Activated CD4-positive, alpha-beta T cell treated with anti-CD3 and anti-CD28 coated beads, Interleukin-2, amount 50 U/mL, for 48 hours (primary cell): Measurements from ENCODE around the gene MFSD6.
"Not testable (repeated sequence)": the region's sequence is repeated elsewhere in the genome, so short reads cannot be mapped to it uniquely, and the experiment has no call there.

Source experiments
- DNase-seq, 2 experiments: peaks; one replicate each; pipeline ENCODE4 v3.0.0-alpha.2; 2020

Gene MFSD6

DNA sequence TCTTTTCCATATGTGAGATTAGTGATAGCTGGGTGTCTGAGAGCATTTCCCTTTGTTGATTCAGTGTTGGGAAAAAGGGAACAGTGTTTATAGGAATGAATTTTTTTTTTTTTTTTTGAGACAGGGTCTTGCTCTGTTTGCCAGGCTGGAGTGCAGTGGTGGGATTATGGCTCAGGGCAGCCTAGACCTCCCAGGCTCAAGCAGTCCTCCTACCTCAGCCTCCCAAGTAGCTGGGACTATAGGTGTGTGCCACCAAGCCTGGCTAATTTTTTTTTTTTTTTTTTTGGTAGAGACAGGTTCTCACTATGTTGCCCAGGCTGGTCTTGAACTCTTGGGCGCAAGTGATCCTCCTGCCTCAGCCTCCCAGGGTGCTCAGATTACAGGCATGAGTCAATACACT, 60.2 kb downstream of the MFSD6 start:
- DNase-seq, result not testable (repeated sequence)

DNA sequence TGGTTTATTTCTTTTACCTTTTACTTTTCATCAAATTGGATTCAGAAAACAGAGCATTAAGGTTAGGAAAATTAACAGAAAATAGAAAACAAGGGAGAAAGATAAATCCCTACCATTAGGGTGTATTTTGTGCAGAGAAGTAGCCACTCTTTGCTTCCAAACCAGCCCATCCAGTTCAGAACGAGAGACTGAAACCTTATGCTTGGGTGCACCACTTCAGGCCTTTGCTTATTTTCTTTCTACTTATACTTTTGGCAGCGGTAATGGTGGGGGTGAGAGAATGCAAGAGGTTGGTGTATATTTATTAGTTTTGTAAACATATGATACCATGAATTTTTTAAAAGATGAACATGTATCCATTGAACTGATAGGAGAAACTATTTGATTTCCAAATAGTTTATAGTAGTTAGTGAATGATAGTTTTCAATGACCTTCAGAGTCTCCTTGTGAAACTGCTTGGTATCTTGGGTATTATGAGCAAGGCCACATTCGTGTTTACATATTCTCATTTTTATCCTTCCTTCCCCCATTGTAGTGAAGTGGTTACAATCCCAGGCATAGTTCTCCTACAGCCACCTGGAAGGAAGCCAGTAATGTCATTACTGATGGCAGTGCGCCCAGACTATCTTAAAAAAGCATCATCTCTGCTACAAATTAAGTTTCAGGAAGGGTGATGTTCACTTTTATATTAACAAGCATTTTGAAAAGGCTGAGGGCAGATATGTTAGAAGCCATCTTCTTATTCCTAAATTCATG, 60.8 kb downstream of the MFSD6 start:
- DNase-seq, result no peak

DNA sequence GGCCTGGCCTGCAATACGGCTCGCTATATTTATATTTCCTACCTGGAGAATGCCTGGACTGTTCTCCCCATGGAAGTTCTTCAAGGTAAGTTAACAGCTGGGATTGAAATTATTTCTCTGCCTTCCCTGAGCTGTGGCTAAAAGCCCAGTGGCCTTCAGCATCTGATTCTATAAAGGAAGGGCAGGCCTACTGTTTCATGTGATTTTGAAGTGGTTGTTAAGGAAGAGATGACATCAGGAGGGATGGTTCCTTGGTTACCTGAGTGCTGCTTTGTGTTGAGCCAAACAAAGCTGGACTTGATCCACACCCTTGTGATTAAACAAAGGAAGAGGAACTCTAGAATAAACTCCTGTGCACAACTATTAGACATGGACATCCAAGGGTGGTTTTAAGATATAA, 61.6 kb downstream of the MFSD6 start:
- no peak for DNase-seq

DNA sequence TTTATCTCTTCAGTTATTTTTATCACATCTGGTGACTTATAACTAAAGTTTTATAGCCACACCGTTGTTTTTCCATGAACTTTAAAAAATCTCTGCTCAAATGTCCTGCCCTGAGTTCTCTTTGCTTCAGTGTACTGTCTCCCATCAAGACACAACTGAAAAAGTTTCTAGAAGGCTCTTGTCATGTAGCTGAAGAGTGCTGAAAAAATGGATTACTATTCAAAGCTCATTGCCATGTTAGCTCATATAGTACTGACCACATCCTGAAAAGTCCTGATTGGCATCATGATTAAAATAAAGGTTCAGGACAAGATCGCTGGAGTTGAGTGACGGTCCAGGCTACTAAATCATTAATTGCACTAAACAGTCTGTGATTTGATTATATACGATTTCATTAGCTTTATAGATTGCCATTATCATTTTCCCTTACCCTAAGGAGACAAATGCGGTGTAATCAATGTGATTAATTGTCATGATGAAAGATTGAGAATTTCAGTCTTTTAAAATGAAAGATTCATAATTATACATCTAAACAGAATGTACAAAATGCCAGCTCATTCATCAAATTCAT, 62.2 kb downstream of the MFSD6 start:
- DNase-seq, result no peak

DNA sequence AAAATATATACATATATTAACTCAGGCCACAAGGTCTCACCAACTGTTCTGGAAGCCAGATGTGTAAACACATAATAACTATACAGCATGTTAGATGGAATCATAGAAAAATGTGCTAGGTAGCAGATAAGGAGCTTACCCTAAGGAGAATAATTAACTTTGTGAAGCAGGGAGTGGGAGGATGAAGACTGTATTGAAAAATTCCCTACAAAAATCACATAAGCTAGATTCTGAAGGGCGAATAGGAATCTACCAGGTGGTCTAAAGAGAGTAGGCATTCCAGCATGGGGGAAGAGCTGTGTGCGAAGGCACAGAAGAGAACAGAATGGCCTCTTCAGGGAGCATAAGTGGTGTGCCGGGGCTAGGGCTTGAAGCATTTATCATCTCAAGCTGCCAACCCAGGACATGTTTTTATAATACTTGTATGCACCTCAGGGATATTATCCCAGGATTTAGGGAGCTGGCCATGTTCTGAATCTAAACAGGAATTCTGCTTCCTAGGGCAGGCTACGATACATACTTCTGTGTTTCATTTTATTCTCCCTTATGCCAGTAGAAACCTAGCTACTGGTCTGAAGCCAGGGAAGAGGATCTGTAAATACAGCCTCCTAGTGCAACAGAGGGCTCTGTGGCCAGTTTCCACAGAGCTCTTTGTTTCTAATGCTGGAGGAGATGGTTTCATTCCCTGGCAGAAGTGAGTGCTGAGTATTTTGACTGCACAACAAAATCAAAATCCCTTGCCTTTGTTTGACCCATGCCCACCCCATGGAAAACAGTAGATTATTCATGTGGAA, 69.7 kb downstream of the MFSD6 start:
- no peak for DNase-seq

DNA sequence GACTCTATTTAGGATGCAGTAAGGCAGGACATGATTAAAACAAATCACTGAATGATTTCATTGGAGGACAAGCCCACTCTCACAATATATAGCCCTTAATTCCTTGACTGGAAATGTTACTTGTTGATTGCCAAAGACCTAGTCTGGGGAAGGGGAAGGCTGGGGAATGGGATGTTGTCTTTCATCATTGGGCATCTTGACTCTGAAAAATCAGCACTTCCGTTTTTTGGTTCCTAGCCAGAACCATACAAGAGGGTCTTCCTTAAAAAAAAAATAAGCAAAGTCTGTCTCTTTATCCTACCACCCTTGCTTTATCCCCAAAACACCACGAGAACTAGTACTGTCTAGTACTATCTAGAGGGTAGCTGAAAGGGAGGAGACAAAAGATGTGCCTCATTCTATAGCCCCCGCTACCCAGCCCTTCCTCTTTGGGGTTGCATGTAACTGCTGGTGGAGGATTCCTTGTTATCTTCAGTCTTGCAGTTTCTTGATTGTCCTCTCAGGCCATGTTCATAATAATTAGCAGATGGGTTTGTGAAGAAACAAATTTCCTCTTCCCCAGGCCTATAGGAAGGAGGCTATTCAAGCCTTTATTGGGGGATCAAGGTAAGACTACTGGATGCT, 70.5 kb downstream of the MFSD6 start:
- DNase-seq, result no peak

DNA sequence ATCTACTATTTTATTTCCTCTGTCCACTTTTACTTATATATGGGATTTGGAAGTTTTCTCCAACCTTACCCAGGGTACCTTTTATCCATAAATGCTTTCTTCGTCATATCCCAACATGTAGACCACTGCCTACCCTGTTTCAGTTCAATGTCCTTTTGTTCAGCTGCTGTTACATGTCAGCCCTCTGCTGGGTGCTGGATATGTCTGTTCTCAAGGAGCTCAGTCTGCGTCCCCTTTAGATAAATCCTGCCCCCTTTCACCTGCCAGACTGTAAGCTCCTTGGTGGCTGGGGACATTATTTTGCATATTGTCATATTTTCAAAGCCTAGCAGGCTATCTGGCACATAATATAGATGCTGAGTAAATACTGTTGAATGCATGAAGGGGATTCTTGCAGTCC, 73.2 kb downstream of the MFSD6 start:
- no peak for DNase-seq

DNA sequence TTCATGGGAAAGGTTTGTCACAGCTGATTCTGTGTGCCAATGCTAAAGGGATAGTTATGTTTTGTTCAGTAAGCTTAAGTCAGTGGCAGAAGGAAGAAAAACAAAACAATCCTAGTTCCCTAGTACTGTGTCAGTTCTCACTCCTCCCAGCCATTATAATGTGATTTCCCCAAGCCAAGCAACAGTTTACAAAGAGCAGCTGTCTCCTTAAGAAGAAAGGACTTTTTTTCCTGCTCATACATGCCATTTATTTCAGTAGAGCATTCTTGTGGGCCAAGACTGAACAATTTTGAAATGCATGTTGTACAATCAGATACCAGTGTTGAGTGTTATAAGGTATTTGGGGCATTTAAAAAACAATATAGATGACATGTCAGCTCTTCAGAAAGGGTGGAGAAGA, 74.3 kb downstream of the MFSD6 start:
- DNase-seq, result no peak

DNA sequence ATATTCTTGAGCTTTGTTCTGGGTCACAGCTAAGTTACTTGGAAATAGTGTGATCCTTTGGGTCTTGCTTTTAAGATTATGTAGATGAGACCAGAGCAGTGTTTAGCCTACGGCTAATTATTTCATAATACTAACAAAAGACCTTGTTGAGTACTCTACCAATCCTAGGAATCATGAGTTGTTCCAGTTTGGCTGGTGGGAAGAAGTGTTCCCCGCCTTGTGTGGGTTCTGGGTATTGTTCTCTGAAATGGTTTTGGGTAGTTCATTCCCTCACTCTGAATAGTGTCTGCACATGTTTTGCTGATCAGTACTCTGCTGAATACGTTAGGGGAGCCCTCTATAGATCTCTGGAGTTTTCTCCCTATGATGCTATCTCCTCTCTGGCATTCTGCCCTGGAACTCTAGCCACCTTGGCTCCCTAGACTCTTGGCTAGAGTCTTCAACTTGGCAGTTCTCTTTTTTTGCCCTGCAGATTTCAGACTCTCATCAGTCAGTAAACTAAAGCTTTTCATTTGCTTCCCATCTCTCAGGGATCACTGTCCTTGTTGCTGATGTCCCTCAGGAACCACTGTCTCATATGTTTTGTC, 78.0 kb downstream of the MFSD6 start:
- DNase-seq, result no peak

DNA sequence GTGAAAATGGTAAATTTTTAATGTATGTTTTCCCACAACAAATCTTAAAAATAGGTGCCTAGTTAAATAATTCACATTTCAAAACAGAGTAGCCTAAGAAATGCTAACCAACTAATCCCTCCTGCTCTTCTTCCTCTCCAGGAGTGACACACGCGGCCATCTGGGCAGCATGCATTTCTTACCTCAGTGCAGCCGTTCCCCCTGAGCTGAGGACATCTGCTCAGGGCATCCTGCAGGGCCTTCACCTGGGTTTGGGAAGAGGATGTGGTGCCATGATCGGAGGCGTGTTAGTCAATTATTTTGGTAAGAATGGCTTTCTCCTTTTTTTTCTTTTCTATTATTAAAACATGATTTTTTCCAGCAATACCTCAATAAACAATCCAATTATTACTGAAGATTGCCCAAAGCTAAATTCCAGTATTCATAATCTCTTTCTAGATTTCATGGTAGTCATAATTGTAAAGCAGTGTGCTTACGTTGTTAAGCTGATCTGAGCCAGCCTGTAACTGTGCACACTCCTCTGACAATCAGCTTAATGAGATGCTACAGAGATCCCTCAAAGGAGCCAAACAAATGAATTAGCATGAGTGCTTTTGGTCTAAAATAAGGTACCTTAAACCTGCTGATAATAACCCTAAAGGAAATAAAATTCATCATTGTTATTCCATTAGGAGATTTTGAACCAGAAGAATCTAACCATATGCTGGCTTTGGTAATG, 80.5 kb downstream of the MFSD6 start:
- no peak for DNase-seq

DNA sequence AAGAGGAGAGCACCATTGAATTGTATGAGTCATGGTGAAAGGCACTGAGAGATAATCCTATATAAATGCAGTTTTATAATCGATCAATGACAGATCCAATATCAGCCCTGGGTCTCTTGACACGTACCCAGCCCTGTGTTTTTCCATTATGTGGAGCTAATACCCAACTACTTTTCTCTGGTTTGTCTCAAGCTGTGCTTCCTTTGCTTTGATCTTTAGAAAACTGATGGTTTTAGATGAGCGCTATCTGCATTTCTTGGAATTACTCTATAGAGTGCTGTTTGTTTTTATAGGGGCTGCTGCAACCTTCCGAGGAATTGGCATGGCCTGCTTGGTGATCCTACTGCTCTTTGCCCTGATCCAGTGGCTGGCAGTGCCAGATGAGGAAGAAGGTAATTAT, 81.3 kb downstream of the MFSD6 start:
- no peak for DNase-seq

DNA sequence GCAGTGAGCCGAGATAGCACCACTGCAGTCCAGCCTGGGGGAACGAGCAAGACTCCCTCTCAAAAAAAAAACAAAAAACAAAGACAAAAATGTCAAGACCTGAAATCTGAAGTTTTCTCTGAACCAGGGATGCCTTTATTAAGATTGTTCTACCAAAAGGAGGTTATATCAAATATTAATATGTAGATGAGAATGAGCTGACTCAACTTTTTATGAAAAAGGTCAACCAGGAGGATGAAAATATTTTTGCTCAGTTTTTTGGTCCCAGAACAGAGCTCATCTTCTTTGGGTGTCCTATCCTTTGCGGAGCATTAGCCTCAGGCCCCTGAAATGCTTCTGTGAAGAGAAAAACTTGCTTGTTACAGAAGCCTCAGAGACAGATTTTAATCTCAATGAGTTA, 82.3 kb downstream of the MFSD6 start:
- DNase-seq, result no peak

DNA sequence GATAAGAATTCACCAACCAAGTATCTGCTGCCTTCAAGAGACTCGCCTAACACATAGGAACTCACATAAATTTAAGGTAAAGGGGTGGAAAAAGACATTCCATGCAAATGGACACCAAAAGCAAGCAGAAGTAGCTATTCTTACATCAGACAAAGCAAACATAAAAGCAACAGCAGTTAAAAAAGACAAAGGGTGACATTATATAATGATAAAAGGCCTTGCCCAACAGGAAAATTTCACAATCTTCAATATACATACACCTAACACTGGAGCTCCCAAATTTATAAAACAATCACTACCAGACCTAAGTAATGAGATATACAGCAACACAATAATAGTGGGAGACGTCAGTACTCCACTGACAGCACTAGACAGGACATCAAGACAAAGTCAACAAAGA, 84.9 kb downstream of the MFSD6 start:
- DNase-seq, result no peak

DNA sequence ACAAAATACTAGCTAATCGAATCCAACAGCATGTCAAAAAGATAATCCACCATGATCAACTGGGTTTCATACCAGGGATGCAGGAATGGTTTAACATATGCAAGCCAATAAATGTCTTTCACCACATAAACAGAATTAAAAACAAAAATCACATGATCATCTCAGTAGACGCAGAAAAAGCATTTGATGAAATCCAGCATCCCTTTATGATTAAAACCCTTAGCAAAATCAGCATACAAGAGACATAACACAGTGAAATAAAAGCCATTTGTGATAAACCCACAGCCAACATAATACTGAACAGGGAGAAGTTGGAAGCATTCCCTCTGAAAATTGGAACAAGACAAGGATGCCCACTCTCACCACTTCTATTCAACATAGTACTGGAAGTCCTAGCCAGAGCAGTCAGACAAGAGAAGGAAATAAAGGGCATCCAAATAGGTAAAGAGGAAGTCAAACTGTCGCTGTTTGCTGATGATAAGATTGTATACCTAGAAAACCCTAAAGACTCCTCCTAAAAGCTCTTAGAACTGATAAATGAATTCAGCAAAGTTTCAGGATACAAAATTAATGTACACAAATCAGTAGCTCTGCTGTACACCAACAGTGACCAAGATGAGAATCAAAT, 86.6 kb downstream of the MFSD6 start:
- not testable (repeated sequence) for DNase-seq

DNA sequence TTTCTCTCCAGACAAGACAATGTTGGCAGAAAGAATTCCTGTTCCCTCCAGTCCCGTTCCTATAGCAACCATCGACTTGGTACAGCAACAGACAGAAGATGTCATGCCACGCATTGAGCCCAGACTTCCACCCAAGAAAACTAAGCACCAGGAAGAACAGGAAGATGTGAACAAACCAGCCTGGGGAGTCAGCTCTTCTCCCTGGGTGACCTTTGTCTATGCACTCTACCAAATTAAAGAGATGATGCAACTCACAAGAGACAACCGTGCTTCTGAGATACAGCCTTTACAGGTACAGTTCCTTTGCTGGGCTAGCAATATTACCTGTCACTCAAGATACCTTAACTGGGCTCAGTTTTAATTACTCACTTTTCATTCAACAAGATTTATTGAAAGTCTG, 89.3 kb downstream of the MFSD6 start:
- no peak for DNase-seq

DNA sequence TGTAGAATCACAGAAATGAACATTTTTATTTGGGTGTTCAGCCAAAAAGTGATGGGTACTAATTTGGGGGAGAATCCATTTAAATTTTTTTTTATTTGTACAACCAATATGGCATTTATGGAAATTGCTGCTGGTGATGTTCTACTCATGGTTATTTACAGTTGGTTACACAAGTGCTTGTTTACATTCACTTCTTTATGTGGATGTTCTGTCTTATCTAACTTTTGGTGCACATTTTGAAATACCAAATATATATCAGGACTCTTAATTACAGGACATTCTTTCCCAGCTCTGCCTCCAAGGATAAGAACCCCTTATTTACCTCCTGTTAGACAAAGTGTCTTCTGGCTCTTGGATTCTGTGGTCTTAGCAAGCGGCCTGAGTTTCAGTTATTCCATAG, 91.1 kb downstream of the MFSD6 start:
- no peak for DNase-seq

DNA sequence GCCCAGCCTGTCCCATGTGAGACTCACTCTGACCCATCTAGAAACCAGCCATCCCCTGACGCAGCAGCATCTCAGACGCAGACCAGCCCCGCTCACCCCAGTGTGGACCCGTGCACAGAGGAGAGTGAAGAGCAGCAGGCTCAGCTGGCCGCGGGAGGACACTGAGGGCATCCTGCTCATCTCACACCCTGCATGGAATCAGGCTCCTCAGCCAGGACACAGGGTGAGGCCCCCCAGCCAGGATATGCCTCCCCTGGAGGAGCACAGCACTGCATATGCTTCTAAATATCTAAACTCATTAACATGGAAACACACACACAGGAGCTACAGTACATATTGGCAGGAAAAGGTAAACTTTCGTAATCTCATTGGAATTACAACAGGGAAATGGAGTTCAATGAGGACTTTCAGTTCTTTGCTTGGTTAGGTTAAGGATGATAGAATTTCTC, 91.9 kb downstream of the MFSD6 start:
- no peak for DNase-seq

DNA sequence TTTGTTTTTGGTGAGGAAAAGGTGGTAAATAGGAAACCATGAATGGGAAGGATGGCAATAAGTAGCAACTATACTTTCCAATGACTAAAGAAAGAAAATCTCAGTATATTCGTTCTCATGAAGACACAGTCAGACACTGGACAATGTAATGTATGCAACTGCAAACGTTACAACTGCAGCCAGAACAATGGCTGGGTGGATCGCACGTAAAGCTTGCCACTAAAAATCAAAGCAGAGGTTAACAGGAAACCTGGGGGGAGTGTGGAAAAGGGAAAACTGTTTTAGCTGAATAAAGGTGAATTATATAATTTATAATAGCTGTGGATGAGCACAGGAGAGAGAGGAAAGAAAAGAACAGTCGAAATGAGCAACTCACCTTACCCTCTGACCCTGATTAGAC, 93.1 kb downstream of the MFSD6 start:
- no peak for DNase-seq

DNA sequence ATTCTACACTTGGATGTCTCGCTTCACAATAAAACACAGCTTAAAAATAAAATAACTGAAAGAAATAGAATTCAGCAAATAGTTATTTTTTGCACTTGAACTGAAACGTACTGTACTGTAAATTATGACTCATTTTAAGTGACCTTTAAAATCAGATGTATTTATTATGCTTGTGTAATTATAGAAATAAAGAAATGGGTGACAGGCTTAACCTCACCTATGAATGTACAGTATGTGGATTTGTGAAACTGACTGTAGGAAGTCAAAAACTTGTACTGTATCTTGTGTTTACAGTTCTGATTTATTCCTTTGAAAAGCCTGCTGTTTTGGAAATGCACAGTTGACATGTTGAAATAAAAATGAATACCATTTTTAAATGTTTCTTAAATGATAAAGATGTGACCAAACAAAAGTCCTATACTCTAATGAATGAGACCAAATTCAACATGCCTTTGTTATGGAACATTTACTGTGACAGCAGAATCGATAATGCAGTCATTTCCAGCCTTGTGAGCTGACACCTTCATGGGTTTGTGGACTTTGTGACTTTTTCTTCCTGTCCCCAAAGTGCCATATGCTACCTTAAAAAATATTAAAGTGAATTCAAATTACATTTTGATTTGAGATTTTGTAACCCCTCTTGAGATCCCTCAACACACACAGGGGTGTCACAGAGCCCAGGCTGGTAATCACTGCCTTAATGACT, 93.7 kb downstream of the MFSD6 start:
- no peak for DNase-seq

DNA sequence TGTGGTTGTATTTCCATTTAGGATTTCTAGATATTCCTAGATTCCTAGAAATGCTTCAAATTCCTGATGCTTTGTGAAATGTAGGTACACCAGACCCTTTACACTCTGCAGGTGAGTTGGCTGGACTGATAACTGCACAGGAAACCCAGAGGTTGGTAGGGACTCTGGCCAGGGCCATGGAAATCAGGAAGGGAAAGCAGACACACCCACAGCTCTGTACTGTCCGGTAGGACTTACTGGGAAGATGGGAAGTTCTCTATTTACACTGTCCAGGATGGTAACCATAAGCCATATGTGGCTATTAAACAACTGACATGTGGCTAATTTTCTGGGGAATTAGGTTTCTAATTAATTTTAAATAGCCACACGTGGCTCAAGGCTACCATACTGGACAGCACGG, 94.9 kb downstream of the MFSD6 start:
- DNase-seq, result no peak

DNA sequence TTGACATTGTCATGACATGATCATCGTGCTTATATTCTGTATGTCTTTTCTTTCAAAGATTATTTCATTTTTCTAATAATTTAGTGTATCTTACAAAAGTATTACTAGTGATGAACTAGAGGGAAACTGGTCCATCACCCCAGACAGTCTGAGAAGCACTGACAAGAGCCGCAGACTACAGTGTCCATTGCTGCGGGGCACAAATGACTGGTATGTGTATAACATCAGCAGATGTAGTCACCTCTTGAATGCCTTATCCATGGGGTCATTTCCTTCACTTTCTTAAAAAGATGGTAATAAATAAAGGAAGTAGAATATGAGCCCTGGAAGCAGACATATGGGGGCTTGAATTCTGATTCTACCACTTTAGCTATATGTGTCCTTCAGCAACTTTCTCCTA, 96.8 kb downstream of the MFSD6 start:
- no peak for DNase-seq
